Brain pericyte (primary cell): ENCODE data around the gene DNAJC15.

Experiments used
- DNase-seq: peaks from one replicate; pipeline ENCODE4 v3.0.0-alpha.2; 2012; ENCODE audit warnings: low read depth, low spot score

The DNAJC15 gene

DNA sequence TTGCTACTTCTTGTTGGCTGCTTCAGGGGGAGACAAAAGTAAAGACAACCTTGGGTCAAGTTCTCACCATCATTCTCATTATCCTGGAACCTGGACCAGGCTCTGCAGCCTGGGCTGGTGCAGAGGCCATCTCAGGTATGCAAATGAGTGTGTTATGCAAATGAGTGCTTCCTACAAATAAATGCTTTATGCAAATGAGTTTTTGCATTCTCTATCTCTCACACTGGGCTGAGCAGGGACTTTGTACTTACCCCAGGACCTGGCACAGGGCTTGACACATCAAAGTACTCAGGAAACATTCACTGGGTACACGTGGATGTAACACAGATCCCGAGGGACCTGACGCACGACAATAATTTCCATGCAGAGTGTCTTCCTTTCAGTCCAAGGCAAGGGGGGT lies 103.0 kb downstream of the DNAJC15 start:
- DNase-seq = no peak

- DNase-seq = no peak
Measured at GRCh38 chr13:43127103-43127798, 103.9 kb downstream of the DNAJC15 start.

- no peak for DNase-seq
Measured at GRCh38 chr13:43127827-43128226, 104.4 kb downstream of the DNAJC15 start.

DNA sequence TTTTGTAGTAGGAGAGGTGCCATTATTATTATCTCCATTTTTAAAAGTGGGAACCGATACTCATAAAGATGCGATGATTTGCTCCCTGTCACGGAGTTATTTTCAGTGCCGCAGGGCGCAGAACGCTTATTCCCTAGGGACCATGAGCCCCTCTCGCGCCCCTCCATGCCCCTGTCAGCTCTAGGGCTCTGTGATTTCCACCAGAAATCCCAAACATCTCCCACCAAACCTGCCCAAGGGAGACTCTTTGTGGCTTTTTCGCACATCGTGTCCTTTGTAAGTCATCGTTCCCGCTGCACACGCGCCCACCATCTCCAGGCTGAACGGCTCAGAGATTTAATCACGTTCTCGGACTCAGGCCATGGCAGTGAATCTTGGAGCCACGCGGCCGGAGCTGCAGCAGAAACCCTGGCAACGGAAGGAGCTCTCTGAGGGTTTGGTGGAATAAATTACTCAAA lies 105.1 kb downstream of the DNAJC15 start:
- no peak for DNase-seq

GRCh38 chr13:43129066-43129465 lies 105.7 kb downstream of the DNAJC15 start:
- no peak for DNase-seq

- no peak for DNase-seq
Measured at GRCh38 chr13:43129511-43130110, 106.2 kb downstream of the DNAJC15 start.

GRCh38 chr13:43132257-43132656 lies 108.9 kb downstream of the DNAJC15 start:
- no peak for DNase-seq

DNA sequence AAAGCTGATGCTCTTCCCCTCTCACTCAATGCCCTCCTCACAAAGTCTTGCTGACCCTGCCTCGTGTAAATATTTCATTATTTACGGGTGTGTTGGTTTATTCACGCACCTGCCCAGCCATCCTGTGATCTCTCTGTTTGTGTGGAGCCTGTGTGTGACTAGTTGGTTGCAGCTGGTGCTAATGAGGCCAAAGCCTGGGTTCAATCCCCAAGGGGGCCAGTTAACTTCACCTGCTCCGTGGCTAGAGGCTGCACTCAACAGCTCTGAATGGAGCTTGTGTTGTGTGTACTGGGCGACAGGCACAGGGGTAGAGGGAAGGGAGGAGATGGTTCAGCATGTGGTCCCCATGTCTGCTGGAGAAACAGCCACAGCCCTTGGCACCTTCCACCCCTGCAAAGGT lies 109.5 kb downstream of the DNAJC15 start:
- DNase-seq = no peak

DNA sequence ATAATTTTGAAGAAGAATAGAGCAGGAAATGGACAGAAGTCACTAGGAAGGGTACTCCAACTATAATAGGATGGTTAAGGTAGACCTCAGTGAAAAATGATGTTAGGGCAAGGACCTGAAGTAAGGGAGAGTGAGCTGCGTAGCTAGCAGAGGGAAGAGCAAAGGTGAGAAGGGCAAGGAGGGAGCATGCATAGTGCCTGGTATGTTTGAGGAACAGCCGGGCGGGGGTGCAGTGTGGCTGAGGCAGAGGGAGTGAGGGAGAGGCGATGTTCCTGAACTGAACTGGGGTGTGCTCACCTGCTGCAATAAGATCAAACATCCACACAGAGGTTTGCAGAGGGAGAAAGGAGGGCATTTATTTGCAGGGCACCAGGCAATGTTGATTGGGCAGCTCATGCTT lies 110.4 kb downstream of the DNAJC15 start:
- no peak for DNase-seq

DNA sequence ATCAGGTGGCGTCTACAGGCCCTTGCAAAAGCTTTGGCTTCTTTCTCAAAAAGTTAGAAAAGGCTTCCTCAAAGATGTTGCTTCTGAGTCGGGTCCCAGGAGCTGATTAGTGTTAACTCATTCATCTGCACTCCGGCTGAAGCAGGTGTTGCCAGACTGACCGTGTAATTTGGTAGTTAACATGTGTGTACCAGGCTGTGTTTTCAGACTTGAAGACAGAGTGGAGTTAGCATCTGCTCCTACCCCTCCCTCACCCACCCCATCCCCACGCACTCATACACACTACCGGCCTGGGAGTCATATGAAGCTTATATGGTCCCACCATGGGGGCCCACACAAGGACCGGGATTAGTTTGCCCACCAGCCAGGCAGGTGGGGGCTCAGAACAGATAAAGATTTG lies 111.5 kb downstream of the DNAJC15 start:
- DNase-seq = no peak

DNA sequence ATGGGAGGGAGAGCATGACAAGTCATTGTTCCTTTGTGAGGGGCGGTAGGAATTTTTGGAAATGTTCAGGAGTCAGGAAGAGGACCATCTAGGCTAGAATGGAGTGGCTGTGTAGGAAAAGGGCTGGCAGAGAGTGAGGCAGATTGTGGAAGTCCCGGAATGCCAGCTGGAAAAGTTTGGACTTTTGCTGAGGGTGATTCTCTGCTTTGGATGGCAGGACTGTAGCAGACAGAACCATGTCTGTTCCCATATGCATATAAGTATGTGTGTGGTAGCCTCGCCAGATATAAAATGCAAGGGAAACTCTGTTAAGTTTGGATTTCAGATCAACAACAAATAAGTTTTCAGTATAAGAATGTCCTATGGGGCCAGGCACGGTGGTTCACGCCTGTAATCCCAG lies 112.1 kb downstream of the DNAJC15 start:
- no peak for DNase-seq

DNA sequence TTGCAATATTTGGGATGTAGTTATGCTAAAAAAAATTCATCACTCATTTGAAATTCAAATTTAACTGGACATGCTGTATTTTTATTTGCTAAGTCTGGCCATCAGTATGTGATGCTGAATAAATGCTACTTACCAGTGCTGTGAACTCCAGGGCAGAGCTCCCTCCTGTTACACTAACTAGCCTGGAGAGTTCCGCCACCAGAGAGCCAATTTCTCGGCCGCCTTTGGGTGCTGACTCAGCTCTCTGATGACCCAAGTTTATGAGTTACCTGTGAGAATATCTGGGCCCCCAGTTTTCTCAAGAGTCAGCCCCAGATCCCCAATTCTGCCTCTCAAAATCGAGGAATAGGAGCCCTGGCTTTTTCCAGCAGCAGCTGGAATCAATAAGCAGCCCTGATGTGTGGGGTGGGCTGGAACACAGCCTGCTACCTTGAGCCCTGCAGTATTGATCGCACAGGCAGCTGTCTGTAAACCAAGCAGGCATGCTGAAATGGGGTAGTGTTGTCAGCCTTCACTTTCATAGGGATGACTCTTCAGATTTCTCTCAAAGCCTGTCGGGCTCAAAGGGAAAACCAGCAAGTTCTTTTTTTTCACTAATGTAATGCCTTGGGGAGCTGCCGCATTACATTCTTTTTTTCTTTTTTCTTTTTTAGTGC lies 113.7 kb downstream of the DNAJC15 start:
- no peak for DNase-seq

GRCh38 chr13:43139211-43139610 lies 115.8 kb downstream of the DNAJC15 start:
- DNase-seq = no peak

DNA sequence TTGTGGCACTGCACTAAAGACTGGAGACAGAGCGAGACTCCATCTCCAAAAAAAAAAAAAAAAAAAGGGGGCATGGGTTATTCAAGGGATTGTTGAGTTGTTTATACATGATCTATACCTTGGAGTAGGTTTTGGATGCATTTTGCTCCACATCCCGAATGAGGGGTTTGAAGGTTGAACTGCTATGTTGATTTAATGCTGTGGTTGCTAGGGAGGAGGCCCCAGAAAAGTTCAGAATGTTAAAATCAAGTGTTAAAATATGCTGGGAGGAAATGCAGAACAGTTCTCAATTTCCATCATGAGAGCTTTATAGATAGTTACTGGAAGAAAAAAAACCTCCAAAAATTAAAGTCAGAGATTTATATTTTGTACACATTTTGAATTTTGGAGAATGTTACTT lies 116.5 kb downstream of the DNAJC15 start:
- no peak for DNase-seq

GRCh38 chr13:43140985-43141384 lies 117.6 kb downstream of the DNAJC15 start:
- no peak for DNase-seq

- no peak for DNase-seq
Measured at GRCh38 chr13:43141685-43142084, 118.3 kb downstream of the DNAJC15 start.

- no peak for DNase-seq
Measured at GRCh38 chr13:43143591-43143990, 120.2 kb downstream of the DNAJC15 start.

DNA sequence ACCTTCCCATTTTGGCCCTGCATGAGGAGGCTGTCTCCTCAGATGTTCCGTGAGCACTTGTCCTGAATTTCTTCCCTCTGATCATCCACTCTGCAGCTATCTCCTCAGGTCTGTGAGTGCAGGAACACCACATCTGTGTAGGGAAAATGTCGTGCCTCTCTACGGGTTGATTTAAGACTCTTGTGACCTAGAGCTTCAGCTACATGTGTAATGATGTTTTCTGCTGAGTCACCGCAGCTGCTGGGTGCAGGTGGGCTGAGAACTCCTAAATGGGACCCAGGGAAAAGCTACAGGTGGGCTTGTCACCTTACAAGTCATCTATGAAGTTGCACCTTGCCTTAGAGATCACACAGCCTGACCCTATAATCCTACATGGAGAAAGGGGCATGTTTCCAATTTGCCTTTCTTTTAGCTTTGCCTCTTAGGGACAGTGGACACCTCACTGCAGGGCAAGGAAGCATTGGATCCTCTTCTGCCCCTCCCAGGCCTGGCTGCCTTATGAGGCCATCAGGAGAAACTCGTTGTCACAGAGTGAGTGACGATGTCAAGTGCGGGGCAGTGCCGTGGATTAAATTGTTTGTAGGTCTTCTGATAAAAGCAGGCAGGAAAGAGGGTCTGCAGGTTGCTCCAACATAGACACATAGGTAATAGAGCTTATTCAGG lies 122.3 kb downstream of the DNAJC15 start:
- no peak for DNase-seq

DNA sequence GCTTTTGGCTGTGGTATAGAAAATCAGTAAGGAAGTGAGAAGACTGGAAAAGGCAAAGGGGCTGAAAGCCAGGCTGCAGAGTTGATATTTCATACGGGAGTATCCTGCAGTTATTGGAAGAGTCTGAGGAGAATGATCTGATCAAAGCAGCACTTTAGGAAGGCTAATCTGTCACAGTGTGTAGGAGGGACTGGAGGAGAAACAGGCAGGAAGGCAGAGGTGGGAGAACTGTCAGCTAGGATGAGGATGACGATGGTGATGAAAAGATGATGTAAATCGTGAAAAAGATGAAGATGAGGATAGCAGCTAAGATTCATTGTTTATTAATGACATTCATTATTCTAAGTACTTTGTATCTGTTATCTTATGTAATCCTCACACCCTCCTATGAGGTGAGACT lies 123.0 kb downstream of the DNAJC15 start:
- no peak for DNase-seq

DNA sequence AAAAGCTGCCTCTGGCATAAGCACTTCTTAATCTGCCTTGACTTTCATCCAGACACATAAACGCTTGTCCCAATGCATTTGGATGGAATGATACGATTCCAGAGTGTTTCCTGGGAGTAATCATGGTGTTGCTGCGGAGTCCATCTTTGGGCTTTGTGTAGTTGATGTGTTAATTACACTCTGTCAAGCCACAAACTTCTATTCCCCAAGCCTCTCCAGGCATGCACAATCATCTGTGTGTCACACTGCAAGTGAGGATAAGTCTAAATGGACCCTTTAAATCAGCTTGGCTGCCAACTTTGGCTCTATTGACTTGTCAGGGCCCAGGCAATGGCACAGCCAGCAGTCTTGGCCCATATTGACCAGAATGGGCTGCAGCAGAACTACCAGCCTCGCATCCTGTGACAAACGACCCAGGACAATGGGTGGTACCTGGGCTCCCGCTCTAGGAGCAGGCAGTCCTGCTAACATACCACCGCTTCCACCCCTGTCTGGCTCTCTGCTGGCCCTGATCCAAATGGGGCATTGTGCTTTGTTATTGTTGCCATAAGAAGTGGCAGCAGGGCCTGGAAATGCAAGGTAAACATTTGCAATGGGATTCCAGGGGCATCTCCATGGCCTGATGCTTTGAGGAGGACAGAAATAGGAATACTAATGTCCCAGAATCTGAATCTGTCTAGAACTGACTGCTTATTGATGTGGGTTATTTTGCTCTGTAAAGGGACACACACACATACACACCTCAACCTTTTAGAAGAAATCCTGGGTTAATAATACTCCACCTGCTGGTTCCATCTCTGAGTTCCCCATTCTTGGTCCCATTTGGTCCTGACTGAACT lies 127.2 kb downstream of the DNAJC15 start:
- no peak for DNase-seq

- no peak for DNase-seq
Measured at GRCh38 chr13:43153436-43154090, 130.2 kb downstream of the DNAJC15 start.
